RCC 7860 (cell line): Measurements from ENCODE around the gene CELF2.
"Not testable (repeated sequence)": the region's sequence is repeated elsewhere in the genome, so short reads cannot be mapped to it uniquely, and the experiment has no call there.

Experiments
- DNase-seq: peaks from one replicate; pipeline ENCODE4 v3.0.0-alpha.2; 2015; ENCODE audit warnings: low spot score
- FAIRE-seq: peaks from 2 replicates; lab custom pipeline; 2012; peaks lifted over from hg19 to GRCh38; lab: Jason Lieb, UNC

The CELF2 gene

GRCh38 chr10:11335167-11335652, 317.5 kb downstream of the CELF2 start:
- FAIRE-seq (no peak), DNase-seq (no peak)

DNA sequence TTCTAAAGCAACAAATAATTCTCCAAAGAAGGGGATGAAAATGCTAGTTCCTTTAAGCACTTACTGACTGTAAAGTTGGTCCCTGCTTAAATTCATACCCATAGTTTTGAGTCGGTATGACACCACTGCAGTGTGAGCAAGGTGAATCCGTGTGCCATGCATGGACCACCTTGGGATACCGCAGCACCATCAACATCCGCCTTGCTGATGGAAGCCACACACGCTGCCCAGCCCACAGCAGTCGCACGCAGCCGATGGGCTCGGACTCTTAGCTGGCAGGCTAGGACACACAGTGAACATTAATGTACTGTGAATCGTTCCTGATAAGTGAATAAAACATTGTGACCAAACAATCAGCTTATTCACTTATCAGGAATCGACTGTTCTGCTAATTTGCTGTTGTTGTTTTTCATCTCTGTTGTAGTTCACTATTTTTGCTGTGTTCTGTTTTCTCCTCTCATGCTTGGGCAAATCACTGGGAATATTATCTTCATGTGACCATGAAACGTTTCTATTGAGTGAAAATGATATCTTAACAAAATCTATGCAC, 318.3 kb downstream of the CELF2 start:
- DNase-seq, result no peak
- no peak for FAIRE-seq

DNA sequence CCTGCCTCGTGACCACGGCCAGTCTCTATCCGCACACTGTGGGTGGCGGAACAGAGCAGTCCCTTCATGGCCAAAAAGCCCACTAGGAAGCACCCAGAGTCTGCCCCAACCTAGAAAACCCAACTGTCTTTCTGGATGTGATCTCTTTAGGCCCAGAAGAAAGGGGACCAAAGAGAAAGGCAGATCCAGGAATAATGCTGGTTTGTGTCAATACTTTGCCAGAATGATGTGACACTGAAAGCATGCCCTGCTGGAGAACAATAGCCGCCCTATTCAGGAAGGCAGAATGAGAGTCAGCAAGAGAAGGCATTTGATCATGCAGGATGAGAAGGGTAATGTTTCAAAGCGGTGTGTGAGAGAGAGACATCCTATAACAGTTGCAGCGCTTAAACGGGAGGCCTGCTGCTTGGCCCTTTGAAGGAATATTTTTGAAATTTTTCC, 319.1 kb downstream of the CELF2 start:
- DNase-seq (no peak), FAIRE-seq (no peak)

DNA sequence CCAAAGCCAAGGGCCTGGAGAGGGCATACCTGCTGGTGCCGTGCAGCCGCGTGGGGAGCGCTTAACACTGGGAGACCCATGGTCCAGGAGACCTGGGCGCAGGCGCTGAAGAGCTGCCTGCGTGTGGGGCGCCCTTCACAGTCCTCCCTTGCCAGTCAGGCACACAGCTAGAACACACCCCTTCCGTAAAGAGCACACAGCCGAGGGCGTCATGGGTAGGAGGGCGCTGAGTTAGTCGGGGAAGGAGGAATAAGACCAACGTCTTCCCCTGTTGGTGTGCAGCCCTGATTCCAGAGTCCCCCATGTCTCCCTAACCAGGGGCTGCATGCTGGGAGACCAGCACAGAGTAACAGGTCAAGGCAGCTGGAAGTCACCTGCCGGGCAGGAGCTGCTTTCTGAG, 319.8 kb downstream of the CELF2 start:
- DNase-seq (no peak), FAIRE-seq (no peak)

GRCh38 chr10:11338160-11338844, 320.6 kb downstream of the CELF2 start:
- no peak for FAIRE-seq

DNA sequence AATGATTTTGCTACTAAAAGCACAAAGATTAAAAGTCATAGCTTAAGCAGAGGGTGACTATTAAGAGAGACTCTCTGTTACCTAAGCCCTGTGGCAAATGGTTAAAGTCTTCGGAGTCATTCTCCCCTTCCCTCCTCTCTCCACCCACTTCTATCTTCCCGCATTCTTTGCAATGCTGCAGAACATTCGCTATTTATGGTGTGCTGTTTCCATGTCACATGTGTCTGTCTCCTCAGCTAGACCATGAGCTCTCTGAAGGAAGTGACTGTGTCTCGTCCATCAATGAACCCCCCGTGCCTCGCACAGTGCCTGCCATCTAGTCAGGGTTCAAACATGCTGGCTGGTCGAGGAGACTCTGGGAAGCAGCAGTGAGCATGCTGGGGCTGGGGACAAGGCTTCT, 321.3 kb downstream of the CELF2 start:
- FAIRE-seq, result no peak
- DNase-seq, result no peak

More at GRCh38 chr10:11338160-11338844, 320.6 kb downstream of the CELF2 start:
- no peak for DNase-seq

GRCh38 chr10:11339660-11340059, 322.0 kb downstream of the CELF2 start:
- FAIRE-seq (no peak), DNase-seq (no peak)

DNA sequence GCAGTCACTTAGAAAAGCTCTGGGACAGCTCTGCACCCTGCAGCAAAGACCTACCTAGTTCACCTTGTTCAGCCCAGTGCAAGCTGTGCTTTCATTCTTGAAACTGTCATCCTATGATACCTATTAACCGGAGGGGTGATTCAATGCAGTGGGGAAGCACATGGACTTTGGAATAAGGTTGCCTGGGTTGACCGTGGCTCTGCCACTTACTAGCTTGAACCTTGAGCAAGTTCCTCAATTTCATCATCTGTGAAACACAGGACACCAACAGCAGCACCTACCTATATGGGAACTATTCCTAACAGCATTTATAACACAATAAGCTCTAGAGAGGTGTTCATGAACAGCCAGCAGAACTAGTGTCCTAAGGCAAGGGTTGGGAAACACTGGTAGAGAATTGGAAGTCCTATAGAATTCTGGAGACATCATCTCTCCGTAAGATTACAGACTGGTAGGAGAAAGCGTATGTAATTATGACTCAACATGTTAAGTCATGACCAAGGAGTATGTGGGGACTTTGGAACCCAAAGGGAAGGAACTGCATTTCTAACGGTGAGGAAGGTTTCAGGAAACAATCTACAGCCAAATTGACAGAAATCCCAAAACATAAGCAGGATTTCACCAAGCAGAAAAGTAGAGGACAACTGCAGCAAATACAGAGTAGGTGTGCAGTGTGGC, 323.8 kb downstream of the CELF2 start:
- FAIRE-seq (no peak), DNase-seq (no peak)

GRCh38 chr10:11344081-11344480, 326.4 kb downstream of the CELF2 start:
- FAIRE-seq (no peak), DNase-seq (no peak)

GRCh38 chr10:11344550-11344949, 326.9 kb downstream of the CELF2 start:
- DNase-seq (no peak), FAIRE-seq (no peak)

DNA sequence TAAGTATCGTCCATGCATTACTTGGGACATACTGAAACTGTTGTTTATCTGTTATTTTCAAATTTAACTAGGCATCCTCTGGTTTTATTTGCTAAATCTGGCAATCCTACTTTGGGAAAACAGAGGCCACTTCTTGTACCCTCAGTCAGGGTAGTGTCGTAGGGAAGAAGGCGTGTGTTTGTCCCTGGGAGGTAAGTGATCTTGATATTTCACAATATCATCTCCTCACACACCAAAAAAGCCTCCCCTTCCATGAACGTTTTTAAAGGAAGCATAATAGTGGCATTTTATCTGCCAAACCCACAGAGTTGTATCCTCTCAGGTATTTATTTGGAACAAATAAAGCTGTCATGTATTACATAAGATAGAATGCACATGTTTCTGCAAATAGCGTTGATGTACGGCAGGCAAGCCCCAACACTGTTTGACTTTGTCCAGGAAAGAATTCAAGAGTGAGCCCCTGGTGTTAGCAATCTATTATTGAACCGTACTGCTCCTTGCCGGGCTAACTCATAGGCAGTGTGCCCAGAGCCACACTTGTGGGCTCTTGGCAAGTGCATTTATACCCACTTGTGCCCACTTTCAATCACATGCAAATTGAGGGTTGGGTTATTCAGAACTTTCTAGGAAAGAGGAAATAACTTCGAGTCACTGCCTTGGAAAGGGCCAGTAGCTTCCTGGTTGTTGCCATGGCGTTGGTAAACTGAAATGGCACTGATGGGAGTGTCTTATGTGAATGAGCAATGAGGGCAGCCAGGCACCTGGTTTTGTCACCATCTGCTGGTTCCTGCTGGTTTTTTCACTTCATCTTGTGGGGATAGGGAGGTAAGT, 327.8 kb downstream of the CELF2 start:
- FAIRE-seq (no peak), DNase-seq (no peak)

- FAIRE-seq, DNase-seq: not testable (repeated sequence)
Measured at GRCh38 chr10:11347580-11347979, 329.9 kb downstream of the CELF2 start.

- DNase-seq (no peak), FAIRE-seq (no peak)
Measured at GRCh38 chr10:11351801-11352200, 334.1 kb downstream of the CELF2 start.

DNA sequence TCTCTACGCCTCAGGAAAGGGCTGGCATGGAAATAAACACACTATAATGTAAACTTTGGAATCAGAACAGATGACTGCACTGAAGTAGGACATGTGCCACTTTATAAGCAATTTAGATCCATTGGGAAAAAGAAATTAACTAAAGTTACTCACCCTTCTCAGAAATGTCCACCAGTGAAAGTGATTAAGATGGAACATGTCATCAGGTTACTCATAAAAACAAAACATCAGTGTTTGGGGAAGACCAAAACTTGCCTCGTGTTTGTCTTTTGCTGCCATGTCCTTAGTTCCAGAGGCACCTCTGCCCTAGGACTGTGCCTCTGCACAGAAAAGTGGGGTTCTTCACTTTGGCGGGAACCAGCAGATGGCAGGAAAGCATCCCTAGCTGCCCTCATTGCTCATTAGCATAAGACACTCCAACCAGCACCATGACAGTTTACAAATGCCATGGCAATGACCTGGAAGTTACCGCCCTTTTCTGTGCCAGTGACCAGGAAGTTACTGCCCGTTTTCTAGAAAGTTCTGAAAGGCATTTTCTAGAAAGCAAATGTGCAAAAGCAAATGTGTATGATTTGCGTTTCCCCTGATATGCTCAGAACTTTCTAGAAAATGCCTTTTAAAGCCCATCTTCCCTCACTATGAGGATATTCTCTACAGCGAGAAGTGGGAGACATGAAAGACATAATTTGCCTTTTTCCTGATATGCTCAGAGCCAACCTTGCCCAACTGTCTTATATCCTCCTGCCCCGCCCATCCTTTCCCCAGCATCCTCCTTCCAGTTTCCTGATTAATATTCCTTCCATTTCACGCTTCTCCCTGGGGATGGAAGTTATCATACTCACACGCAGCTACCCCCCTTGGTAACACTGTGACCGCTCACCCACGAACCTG, 335.6 kb downstream of the CELF2 start:
- no peak for DNase-seq
- FAIRE-seq, result no peak

GRCh38 chr10:11354823-11355222, 337.2 kb downstream of the CELF2 start:
- FAIRE-seq (no peak), DNase-seq (no peak)

GRCh38 chr10:11355592-11355991, 337.9 kb downstream of the CELF2 start:
- FAIRE-seq, result no peak

GRCh38 chr10:11357439-11357838, 339.8 kb downstream of the CELF2 start:
- DNase-seq, result no peak
- no peak for FAIRE-seq

More at GRCh38 chr10:11355592-11355991, 337.9 kb downstream of the CELF2 start:
- no peak for DNase-seq

GRCh38 chr10:11358011-11358410, 340.3 kb downstream of the CELF2 start:
- no peak for FAIRE-seq
- DNase-seq, result no peak

GRCh38 chr10:11358923-11359575, 341.4 kb downstream of the CELF2 start:
- DNase-seq (no peak), FAIRE-seq (no peak)

DNA sequence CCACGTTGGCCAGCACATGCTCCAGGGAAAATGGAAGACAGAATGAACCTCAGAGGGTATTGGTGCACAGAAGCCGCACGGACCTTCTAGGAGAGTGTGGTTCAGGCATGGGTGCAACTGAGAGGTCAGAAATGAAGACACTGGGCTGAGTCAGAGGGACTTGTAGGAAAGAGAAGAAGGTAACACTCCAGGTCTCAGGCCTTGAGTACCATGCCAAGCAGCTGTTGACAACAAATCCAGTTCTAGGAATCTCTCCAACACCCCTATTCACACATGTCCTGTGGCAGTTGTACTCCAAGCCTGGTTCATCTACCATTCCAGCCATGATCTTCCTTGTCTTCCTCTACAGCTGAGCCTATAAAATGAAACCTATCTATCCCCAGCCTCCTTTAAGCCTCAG, 342.2 kb downstream of the CELF2 start:
- FAIRE-seq (no peak), DNase-seq (no peak)
